Endodermal cell (in vitro differentiated cells): ENCODE results near the gene POU2F3. TPM values are rescaled to one million over a fixed set of nuclear protein-coding genes. Genes with fewer than 3 reads are reported as not detected.

ENCODE experiments used
- DNase-seq: peaks from one replicate; pipeline ENCODE4 v3.0.0-alpha.2; 2017
- H3K27ac ChIP-seq: 2 replicates; pipeline ENCODE4 v1.5.1; 2013; ENCODE audit warnings: mild to moderate bottlenecking, low read depth, low read length, moderate library complexity
- H3K27me3 ChIP-seq: 2 replicates; pipeline ENCODE4 v1.6.1; 2013; ENCODE audit warnings: mild to moderate bottlenecking, low read length, moderate library complexity; ENCODE audit not compliant: insufficient read depth, control insufficient read depth, poor library complexity, severe bottlenecking
- H3K36me3 ChIP-seq: 2 replicates; pipeline ENCODE4 v1.7.0; 2013; ENCODE audit warnings: mild to moderate bottlenecking, low read length, moderate library complexity; ENCODE audit not compliant: control insufficient read depth, insufficient read depth
- H3K4me1 ChIP-seq: one replicate; pipeline ENCODE4 v1.7.0; 2013; ENCODE audit warnings: low read length; ENCODE audit not compliant: control insufficient read depth, insufficient read depth
- H3K4me3 ChIP-seq: 2 replicates; pipeline ENCODE4 v1.5.1; 2013; ENCODE audit warnings: mild to moderate bottlenecking, low read length, moderate library complexity
- H3K9ac ChIP-seq: 2 replicates; pipeline ENCODE4 v1.6.1; 2013; ENCODE audit warnings: mild to moderate bottlenecking, low read length, moderate library complexity; ENCODE audit not compliant: poor library complexity, severe bottlenecking; ENCODE audit errors: extremely low read depth
- H3K9me3 ChIP-seq: 2 replicates; pipeline ENCODE4 v1.6.1; 2013; ENCODE audit warnings: mild to moderate bottlenecking, low read length, moderate library complexity; ENCODE audit not compliant: control insufficient read depth
- H3K27ac Mint-ChIP-seq: 2 replicates; pipeline ENCODE4 v1.8.0; 2020; ENCODE audit warnings: mixed read lengths
- H3K27me3 Mint-ChIP-seq: 2 replicates; pipeline ENCODE4 v1.8.0; 2021; ENCODE audit warnings: mild to moderate bottlenecking, mixed read lengths; ENCODE audit not compliant: insufficient read depth
- H3K36me3 Mint-ChIP-seq: 2 replicates; pipeline ENCODE4 v1.8.0; 2020; ENCODE audit warnings: low read depth, mixed read lengths
- H3K4me1 Mint-ChIP-seq: 2 replicates; pipeline ENCODE4 v1.8.0; 2020; ENCODE audit warnings: mixed read lengths
- H3K4me3 Mint-ChIP-seq: 2 replicates; pipeline ENCODE4 v1.8.0; 2020; ENCODE audit warnings: mild to moderate bottlenecking, moderate library complexity, mixed read lengths
- H3K9me3 Mint-ChIP-seq: 2 replicates; pipeline ENCODE4 v1.8.0; 2020; ENCODE audit warnings: mild to moderate bottlenecking, mixed read lengths
- WGBS, 2 experiments: methylation state at CpG; one replicate each; pipeline versions ENCODE4 v1.1.5 to v1.1.7; 2013; ENCODE audit warnings: missing lambda C conversion rate in 2 of 2, mixed read lengths in 1 of 2; ENCODE audit not compliant: insufficient coverage in 1 of 2, insufficient read length in 1 of 2; 5-methylcytosine and 5-hydroxymethylcytosine counted together
- total RNA-seq, 2 donors: library from RNA; stranded (reverse); fragmentation: NEBNext Ultra II Directional in 1 of 2; extraction: Animal tissue kit (Norgen Biotek cat#: 25700) in 1 of 2; gene quantifications; 2 replicates in 1 of 2; 3 replicates in 1 of 2; pipeline ENCODE4 v1.2.1, GENCODE V29; 2021
- TF ChIP-seq, protein P1 (sequence below): fragments of 200-600 bp; sonication (generic); conservative IDR thresholded peaks from 2 replicates; pipeline ENCODE4 v1.5.0; 2021; ENCODE audit warnings: antibody characterized with exemption, mild to moderate bottlenecking

The POU2F3 gene
- total RNA-seq, 2 donors from 2014 or later, result 0.46 TPM; not detected in 1

DNA sequence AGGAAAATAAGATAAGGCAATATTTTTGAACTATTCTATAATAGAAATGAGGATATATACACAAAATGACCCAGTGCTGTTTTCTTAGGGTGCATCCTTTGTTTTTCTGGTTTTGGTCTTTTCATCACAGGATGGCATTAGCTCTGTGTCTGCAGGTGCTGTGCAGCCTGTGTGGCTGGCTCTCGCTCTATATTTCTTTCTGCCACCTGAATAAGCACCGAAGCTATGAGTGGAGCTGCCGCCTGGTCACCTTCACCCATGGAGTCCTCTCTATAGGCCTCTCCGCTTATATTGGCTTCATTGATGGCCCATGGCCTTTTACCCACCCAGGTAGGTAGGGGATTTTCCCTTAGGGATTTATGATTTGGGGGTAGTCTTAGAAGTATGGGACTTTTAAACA, 87.4 kb downstream of the POU2F3 start:
- Mint-ChIP-seq H3K27ac (no peak overlapping the region), H3K36me3 (peaks cover 21% of the 10 kb centered on the region), H3K4me3 (no peak overlapping the region), H3K27me3 (peaks cover 5% of the 10 kb centered on the region), H3K4me1 (peaks cover 9% of the 10 kb centered on the region), H3K9me3 (no peaks in the 10 kb centered on the region)
- peak overlapping the region; percentile 96 for H3K4me3 ChIP-seq
- DNase-seq, result peak; percentile 7
- H3K9ac ChIP-seq, result no peak overlapping the region
- 94 to 100% methylated on average over 1 to 4 of the region's 4 CpGs for WGBS, 2 experiments
- no peak overlapping the region for H3K27ac ChIP-seq
- TF ChIP-seq, protein P1, sequence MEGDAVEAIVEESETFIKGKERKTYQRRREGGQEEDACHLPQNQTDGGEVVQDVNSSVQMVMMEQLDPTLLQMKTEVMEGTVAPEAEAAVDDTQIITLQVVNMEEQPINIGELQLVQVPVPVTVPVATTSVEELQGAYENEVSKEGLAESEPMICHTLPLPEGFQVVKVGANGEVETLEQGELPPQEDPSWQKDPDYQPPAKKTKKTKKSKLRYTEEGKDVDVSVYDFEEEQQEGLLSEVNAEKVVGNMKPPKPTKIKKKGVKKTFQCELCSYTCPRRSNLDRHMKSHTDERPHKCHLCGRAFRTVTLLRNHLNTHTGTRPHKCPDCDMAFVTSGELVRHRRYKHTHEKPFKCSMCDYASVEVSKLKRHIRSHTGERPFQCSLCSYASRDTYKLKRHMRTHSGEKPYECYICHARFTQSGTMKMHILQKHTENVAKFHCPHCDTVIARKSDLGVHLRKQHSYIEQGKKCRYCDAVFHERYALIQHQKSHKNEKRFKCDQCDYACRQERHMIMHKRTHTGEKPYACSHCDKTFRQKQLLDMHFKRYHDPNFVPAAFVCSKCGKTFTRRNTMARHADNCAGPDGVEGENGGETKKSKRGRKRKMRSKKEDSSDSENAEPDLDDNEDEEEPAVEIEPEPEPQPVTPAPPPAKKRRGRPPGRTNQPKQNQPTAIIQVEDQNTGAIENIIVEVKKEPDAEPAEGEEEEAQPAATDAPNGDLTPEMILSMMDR, result no peak
- H3K9me3 ChIP-seq, result no peaks in the 10 kb centered on the region
- no peaks in the 10 kb centered on the region for H3K27me3 ChIP-seq
- peaks cover 9% of the 10 kb centered on the region for H3K4me1 ChIP-seq
- H3K36me3 ChIP-seq, result peaks cover 29% of the 10 kb centered on the region

DNA sequence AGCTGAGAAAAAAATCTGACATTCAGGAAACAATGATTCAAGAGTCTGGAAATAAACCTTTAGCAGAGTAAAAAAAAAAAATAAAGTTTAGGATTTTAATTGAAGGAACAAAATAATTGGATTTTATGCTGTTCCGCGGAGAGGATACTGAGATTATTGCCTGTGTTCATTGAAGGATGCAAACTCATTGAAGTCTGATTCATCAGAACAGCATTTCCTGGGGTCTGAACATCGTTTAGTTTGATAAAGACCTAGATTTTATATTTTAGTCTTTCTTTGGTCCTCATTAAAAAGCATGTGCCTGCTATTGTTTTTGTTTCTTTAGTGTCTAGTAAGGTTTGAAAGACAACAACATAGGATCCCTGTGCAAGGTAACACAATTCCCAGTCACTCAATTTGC, 89.6 kb downstream of the POU2F3 start:
- Histone ChIP-seq H3K9me3 (no peaks in the 10 kb centered on the region), H3K9ac (no peak overlapping the region), H3K36me3 (peaks cover 29% of the 10 kb centered on the region), H3K27ac (no peak overlapping the region), H3K27me3 (no peaks in the 10 kb centered on the region), H3K4me1 (peaks cover 9% of the 10 kb centered on the region), H3K4me3 (no peak overlapping the region)
- Mint-ChIP-seq H3K4me3 (no peak overlapping the region), H3K4me1 (peaks cover 12% of the 10 kb centered on the region), H3K36me3 (peaks cover 21% of the 10 kb centered on the region), H3K27ac (no peak overlapping the region), H3K9me3 (no peaks in the 10 kb centered on the region), H3K27me3 (no peaks in the 10 kb centered on the region)
- TF ChIP-seq, protein P1, result no peak
- DNase-seq, result no peak
- 78% methylated on average over 3 of the region's 3 CpGs; no CpG with 5 or more reads in 1 of the 2 experiments for whole genome bisulfite sequencing, 2 experiments

DNA sequence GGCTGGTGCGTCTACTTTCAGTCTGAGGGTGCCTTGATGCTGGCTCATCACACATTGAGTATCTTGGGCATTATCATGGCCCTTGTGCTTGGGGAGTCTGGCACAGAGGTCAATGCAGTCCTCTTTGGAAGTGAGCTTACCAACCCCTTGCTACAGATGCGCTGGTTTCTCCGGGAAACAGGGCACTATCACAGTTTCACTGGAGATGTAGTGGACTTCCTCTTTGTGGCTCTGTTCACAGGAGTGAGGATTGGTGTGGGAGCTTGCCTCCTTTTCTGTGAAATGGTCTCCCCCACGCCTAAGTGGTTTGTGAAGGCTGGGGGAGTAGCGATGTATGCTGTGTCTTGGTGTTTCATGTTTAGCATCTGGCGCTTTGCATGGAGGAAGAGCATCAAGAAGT, 90.1 kb downstream of the POU2F3 start:
- no peak overlapping the region for H3K4me3 ChIP-seq
- Mint-ChIP-seq H3K9me3 (no peaks in the 10 kb centered on the region), H3K27ac (no peak overlapping the region), H3K27me3 (no peaks in the 10 kb centered on the region), H3K4me3 (no peak overlapping the region), H3K4me1 (peaks cover 12% of the 10 kb centered on the region), H3K36me3 (peaks cover 21% of the 10 kb centered on the region)
- no peaks in the 10 kb centered on the region for H3K9me3 ChIP-seq
- peaks cover 29% of the 10 kb centered on the region for H3K36me3 ChIP-seq
- H3K4me1 ChIP-seq, result peaks cover 12% of the 10 kb centered on the region
- no peak for DNase-seq
- no peaks in the 10 kb centered on the region for H3K27me3 ChIP-seq
- 90 to 96% methylated on average over 3 to 6 of the region's 6 CpGs for WGBS, 2 experiments
- H3K9ac ChIP-seq, result no peak overlapping the region
- H3K27ac ChIP-seq, result no peak overlapping the region
- TF ChIP-seq, protein P1, result no peak
